ENCODE measurements around the gene EXOSC2. TPM values are rescaled to one million over a fixed set of nuclear protein-coding genes. Genes with fewer than 3 reads are reported as not detected.

Gene EXOSC2
- total RNA-seq, 1 donor from 2014 or later, result 24.9 TPM

GRCh38 chr9:130665431-130666392, 27.9 kb upstream of the EXOSC2 start:
- no peak for DNase-seq (ENCODE audit: low read depth)
- Histone ChIP-seq H3K27me3 (ENCODE audit: control insufficient read depth, insufficient read depth, low read length) (peaks cover 81% of the 10 kb centered on the region), H3K4me3 (ENCODE audit: low read depth, low read length) (no peak overlapping the region), H3K36me3 (ENCODE audit: control insufficient read depth, insufficient read depth, low read length) (no peaks in the 10 kb centered on the region)
- TF ChIP-seq CTCF (IDR thresholded peaks at IDR 0.05; ENCODE audit: insufficient read depth, low read length, poor library complexity, severe bottlenecking), result no peak

- H3K36me3 ChIP-seq (ENCODE audit: control insufficient read depth, insufficient read depth, low read length), result no peaks in the 10 kb centered on the region
- H3K4me3 ChIP-seq (ENCODE audit: low read depth, low read length), result no peak overlapping the region
- H3K27me3 ChIP-seq (ENCODE audit: control insufficient read depth, insufficient read depth, low read length), result peaks cover 72% of the 10 kb centered on the region
- no peak for TF ChIP-seq CTCF (IDR thresholded peaks at IDR 0.05; ENCODE audit: insufficient read depth, low read length, poor library complexity, severe bottlenecking)
- DNase-seq (ENCODE audit: low read depth), result no peak
Observed at GRCh38 chr9:130666393-130667119, 27.0 kb upstream of the EXOSC2 start.

- H3K27me3 ChIP-seq (ENCODE audit: control insufficient read depth, insufficient read depth, low read length), result peaks cover 67% of the 10 kb centered on the region
- no peak overlapping the region for H3K4me3 ChIP-seq (ENCODE audit: low read depth, low read length)
- H3K36me3 ChIP-seq (ENCODE audit: control insufficient read depth, insufficient read depth, low read length), result no peaks in the 10 kb centered on the region
- no peak for TF ChIP-seq CTCF (IDR thresholded peaks at IDR 0.05; ENCODE audit: insufficient read depth, low read length, poor library complexity, severe bottlenecking)
- no peak for DNase-seq (ENCODE audit: low read depth)
Observed at GRCh38 chr9:130667120-130667435, 26.5 kb upstream of the EXOSC2 start.

- no peak for TF ChIP-seq CTCF (IDR thresholded peaks at IDR 0.05; ENCODE audit: insufficient read depth, low read length, poor library complexity, severe bottlenecking)
- Histone ChIP-seq H3K4me3 (ENCODE audit: low read depth, low read length) (no peak overlapping the region), H3K27me3 (ENCODE audit: control insufficient read depth, insufficient read depth, low read length) (peaks cover 56% of the 10 kb centered on the region), H3K36me3 (ENCODE audit: control insufficient read depth, insufficient read depth, low read length) (no peaks in the 10 kb centered on the region)
- no peak for DNase-seq (ENCODE audit: low read depth)
Observed at GRCh38 chr9:130668196-130668595, 25.4 kb upstream of the EXOSC2 start.

GRCh38 chr9:130668659-130669058, 24.9 kb upstream of the EXOSC2 start:
- TF ChIP-seq CTCF (IDR thresholded peaks at IDR 0.05; ENCODE audit: insufficient read depth, low read length, poor library complexity, severe bottlenecking), result no peak
- Histone ChIP-seq H3K27me3 (ENCODE audit: control insufficient read depth, insufficient read depth, low read length) (peaks cover 51% of the 10 kb centered on the region), H3K4me3 (ENCODE audit: low read depth, low read length) (no peak overlapping the region), H3K36me3 (ENCODE audit: control insufficient read depth, insufficient read depth, low read length) (no peaks in the 10 kb centered on the region)
- DNase-seq (ENCODE audit: low read depth), result no peak
